GM12892 (cell line): ENCODE data around the gene LY6G6D.

Experiments used
- DNase-seq: peaks from one replicate; pipeline ENCODE4 v3.0.0; 2011; ENCODE audit not compliant: insufficient read length
- FAIRE-seq: peaks from 2 replicates; lab custom pipeline; 2011; peaks lifted over from hg19 to GRCh38; lab: Jason Lieb, UNC
- POLR2A ChIP-seq: IDR thresholded peaks from 2 replicates; pipeline ENCODE4 v1.6.1; 2011; ENCODE audit warnings: low read depth, low read length, control low read depth
- POLR2AphosphoS5 ChIP-seq: IDR thresholded peaks from 2 replicates; pipeline ENCODE4 v1.6.1; 2011; ENCODE audit warnings: low read depth, low read length, control low read depth
- TAF1 ChIP-seq: IDR thresholded peaks from 2 replicates; pipeline ENCODE4 v1.6.1; 2011; ENCODE audit warnings: low read depth, mild to moderate bottlenecking, control low read depth, low read length, borderline replicate concordance

Gene LY6G6D

GRCh38 chr6:31723245-31723979, 8.3 kb downstream of the LY6G6D start, which contains the start of gene MPIG6B:
MPIG6B (plus strand) TSS chr6:31723373; CDS start chr6:31723384, 11 bp downstream.
- TF ChIP-seq POLR2A, result no peak
- no peak for TF ChIP-seq POLR2AphosphoS5
- no peak for TF ChIP-seq TAF1
- FAIRE-seq (no peak), DNase-seq (no peak)

- FAIRE-seq (no peak), DNase-seq (no peak)
- TF ChIP-seq POLR2A (no peak), POLR2AphosphoS5 (no peak), TAF1 (no peak)
These were observed 9.0 kb downstream of the LY6G6D start for GRCh38 chr6:31723980-31724691.

DNA sequence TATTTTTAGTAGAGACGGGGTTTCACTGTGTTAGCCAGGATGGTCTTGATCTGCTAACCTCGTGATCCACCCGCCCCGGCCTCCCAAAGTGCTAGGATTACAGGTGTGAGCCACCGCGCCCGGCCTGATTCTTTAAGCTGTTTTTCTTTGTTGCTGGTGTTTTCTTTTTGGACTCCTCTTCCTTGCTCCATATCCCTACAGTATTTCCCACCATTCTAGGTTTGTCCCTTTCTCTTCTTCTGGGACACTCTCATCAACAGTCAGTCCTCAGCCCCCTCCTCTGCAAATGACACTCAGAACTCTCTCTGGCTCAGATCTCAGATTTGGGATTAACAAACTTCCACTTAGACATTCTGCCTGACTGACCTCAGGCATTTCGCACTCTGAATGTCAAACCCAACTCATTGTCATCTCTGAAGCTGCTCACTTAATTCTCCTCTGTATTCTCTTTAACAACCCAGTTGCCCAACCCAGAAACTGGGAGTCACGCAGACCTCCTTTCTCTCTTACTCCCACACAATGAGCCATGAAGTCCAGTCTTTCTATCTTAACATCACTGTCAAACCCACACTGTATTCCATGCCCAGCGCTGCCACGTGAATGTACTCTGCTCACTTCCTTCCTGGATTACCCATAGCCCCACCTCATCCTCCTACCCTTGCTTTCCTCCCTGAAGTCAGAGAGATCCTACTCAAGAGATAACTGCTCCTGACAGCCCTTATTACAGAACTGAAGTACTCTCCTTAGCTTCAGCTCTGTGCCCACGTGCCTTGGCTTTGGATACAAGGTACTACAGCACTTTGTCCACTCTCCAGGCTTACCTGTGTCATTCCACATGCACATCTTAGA, 10.6 kb downstream of the LY6G6D start:
- TF ChIP-seq POLR2AphosphoS5 (no peak), POLR2A (no peak), TAF1 (no peak)
- DNase-seq (no peak), FAIRE-seq (no peak)

DNA sequence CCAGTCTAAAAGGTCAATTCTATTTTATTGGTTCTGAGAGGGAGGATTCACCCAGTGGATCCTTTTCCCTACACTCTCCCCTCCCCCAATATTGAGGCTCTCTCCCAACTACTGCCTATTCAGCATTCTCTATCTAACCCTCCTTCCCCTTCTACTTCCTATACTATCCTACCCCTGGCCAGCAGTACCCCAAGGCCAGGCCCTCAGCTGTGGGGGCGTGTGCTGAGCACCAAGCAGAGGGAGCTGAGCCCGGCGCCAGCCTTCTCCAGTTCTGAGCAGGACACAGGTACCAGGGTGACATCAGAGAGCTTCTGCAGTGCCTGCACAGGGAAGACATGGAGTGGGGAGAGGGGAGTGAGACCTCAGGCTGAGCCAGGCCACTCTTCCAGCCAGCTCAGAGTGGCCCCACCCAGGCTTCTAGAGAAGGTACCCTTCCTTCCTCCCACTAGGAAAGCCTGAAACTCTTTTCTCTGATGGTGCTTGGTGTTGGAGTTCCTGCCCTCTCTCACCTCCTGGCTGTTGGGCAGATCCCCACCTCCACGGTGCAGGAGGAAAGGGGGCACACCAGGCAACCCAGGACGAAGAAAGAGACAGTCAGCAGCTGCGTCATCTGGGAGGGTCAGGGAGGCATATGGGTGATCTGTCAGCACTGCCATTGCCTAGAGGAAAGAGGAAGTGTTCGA, 12.0 kb downstream of the LY6G6D start:
- peak; percentile 98 for FAIRE-seq
- TF ChIP-seq POLR2A (no peak; the same call in 1 of the 2 replicates), POLR2AphosphoS5 (no peak), TAF1 (no peak)
- DNase-seq, result peak; percentile 83

- FAIRE-seq (no peak), DNase-seq (no peak)
- no peak for TF ChIP-seq POLR2A
- TF ChIP-seq TAF1, result no peak
- TF ChIP-seq POLR2AphosphoS5, result no peak
These were observed 12.8 kb downstream of the LY6G6D start for GRCh38 chr6:31727717-31728671.

DNA sequence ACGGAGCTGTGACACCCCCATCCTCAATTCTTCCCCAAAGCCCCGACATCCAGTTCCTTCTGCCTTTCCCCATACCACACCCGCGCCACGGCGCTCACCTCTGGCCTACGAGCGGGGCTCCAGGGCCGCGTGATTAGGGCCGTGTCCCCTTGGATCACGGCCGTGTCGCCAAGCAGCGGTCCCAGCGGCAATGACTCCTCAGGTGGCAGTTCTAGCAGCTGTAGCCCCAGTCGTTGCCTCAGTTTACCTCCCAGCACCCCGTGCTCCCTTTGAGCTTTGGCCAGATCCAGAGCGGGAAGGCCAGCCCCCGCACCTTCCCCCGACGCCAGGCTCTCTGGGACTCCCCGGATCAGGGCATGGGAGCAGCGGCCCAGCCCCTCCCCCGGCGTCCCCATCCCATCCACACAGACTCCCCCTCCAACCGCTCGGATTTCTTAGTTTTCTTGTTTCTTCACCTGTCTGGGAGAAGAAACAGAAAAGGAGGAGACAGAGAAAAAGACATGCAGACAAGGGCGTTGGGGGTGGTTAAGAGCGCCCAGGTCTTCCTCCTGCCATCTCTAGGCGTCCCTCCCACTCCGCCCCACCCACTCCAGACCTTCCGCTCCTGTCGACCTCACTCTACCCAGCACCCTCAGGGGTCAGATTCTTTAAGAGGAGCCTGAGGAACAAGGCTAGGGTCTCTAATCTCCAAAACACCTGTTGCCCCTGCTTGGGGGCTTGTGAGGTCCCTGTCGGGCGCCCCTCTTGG, 13.8 kb downstream of the LY6G6D start, which contains the start of gene DDAH2:
Gene DDAH2 (minus strand): TSS at position 533 of the 748 bp plus-strand sequence. CDS start 138 bp downstream, at position 395.
- TF ChIP-seq TAF1 (no peak), POLR2A (no peak), POLR2AphosphoS5 (no peak)
- DNase-seq, result no peak
- FAIRE-seq, result no peak

GRCh38 chr6:31729515-31729978, 14.4 kb downstream of the LY6G6D start:
- TF ChIP-seq POLR2A, result 0 out of 2 replicates have a peak, but pooled peaks have one; percentile 47
- TF ChIP-seq TAF1, result no peak
- FAIRE-seq (peak; percentile 9), DNase-seq (peak; percentile 70)

DNA sequence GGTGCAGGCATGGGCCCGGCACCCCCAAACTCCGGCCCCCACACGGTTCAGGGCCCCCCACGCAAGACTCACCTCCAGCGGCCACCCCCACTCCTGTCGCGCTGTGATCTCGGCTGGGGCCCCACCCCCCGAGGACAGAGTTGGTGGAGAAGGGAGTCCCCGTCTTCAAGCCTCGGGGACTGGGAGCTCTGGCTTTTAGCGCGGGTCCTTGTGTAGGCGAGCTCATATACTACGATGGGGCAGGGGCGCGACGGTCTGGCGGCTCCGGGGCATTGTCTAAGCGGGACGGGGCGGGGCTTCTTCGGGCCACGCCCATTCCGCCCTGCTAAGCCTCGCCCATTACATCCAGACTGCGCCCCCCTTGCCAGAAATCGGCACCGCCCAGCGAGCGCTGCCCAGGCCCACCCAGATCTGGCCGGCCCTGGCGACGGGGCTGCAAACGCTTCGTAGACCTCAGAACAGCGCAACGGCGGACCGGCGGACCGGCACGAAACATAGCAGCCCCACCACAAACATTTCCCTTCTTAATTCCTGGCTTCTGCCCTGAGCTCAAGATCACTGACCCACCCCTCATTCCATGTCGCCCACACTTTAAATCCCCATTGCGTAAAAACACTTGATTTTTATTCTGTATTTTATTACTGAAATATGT, 15.0 kb downstream of the LY6G6D start:
- FAIRE-seq, result peak; percentile 56
- no peak for TF ChIP-seq TAF1
- TF ChIP-seq POLR2AphosphoS5, result no peak
- peak; percentile 43; the same call in 1 of the 2 replicates for TF ChIP-seq POLR2A
- DNase-seq, result peak; percentile 69
